PFSK-1 (cell line): ENCODE measurements around the gene TRPM3.

Source experiments
- FOXP2 ChIP-seq: optimal IDR thresholded peaks from 2 replicates; pipeline ENCODE3; 2011; ENCODE audit warnings: borderline replicate concordance, control low read depth, inconsistent platforms; ENCODE audit not compliant: insufficient read depth; ENCODE audit errors: extremely low read length, extremely low read depth
- POLR2AphosphoS5 ChIP-seq: IDR thresholded peaks from 2 replicates; pipeline ENCODE4 v1.6.1; 2012; ENCODE audit warnings: low read depth, mild to moderate bottlenecking, control low read depth, low read length, moderate library complexity
- SIN3A ChIP-seq: IDR thresholded peaks from 2 replicates; pipeline ENCODE4 v1.6.1; 2012; ENCODE audit warnings: mild to moderate bottlenecking, low read length, moderate library complexity, borderline replicate concordance; ENCODE audit not compliant: insufficient read depth
- TAF1 ChIP-seq: IDR thresholded peaks from 2 replicates; pipeline ENCODE4 v1.6.1; 2012; ENCODE audit warnings: low read length, control low read depth, borderline replicate concordance; ENCODE audit not compliant: insufficient read depth
- TF ChIP-seq, protein P1 (sequence below), 2 experiments: IDR thresholded peaks; 2 replicates each; pipeline versions ENCODE4 v1.6.1 to v1.8.0; 2011 to 2012; ENCODE audit warnings: low read depth in 2 of 2, low read length in 2 of 2, control low read depth in 1 of 2, inconsistent platforms in 1 of 2, mild to moderate bottlenecking in 1 of 2, moderate library complexity in 1 of 2; ENCODE audit not compliant: insufficient read depth in 1 of 2

The TRPM3 gene

DNA sequence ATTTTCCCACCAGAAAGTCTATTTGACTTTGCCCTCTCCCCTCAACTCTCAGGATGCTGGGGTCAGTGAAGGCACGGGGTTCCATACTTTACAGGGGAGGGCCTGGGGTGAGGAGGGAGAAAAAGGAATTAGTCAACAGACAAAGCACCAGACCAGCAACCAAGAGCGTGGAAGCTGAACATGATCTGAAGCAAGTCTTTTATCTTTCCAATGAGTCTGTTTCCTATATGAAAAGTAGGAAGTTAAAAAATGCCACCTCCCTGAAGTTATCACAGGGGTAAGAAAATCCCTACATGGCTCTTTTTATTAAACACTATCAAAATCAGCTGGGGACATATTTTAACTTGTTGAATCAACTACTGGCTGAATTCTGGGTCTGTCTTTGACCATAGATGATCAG, 337.0 kb downstream of the TRPM3 start:
- TF ChIP-seq POLR2AphosphoS5: no peak
- TF ChIP-seq, protein P1, sequence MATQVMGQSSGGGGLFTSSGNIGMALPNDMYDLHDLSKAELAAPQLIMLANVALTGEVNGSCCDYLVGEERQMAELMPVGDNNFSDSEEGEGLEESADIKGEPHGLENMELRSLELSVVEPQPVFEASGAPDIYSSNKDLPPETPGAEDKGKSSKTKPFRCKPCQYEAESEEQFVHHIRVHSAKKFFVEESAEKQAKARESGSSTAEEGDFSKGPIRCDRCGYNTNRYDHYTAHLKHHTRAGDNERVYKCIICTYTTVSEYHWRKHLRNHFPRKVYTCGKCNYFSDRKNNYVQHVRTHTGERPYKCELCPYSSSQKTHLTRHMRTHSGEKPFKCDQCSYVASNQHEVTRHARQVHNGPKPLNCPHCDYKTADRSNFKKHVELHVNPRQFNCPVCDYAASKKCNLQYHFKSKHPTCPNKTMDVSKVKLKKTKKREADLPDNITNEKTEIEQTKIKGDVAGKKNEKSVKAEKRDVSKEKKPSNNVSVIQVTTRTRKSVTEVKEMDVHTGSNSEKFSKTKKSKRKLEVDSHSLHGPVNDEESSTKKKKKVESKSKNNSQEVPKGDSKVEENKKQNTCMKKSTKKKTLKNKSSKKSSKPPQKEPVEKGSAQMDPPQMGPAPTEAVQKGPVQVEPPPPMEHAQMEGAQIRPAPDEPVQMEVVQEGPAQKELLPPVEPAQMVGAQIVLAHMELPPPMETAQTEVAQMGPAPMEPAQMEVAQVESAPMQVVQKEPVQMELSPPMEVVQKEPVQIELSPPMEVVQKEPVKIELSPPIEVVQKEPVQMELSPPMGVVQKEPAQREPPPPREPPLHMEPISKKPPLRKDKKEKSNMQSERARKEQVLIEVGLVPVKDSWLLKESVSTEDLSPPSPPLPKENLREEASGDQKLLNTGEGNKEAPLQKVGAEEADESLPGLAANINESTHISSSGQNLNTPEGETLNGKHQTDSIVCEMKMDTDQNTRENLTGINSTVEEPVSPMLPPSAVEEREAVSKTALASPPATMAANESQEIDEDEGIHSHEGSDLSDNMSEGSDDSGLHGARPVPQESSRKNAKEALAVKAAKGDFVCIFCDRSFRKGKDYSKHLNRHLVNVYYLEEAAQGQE (IDR thresholded peaks at IDR 0.05; ENCODE audit: insufficient read depth in 1 of 2, low read depth in 2 of 2, low read length in 2 of 2): no peak
- TF ChIP-seq TAF1: no peak
- TF ChIP-seq SIN3A: no peak

DNA sequence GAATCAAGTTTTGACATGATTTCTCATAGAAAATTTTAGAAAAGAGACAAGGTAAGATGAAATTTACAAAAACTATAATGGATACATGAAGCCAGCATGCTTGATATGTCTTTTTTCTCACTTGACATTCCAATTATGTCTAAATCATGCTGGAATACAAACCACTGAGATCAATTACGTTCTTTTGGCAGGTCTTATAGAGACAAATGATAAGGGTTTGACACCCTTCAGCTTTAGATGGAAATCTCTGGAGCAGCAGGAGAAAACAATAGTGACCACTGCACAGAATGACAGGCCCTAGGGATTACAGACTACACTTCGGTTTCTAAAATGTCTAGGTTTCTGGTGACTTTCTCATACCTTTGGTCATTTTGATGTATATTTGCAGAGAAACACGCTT, 342.9 kb downstream of the TRPM3 start:
- TF ChIP-seq SIN3A (no peak), FOXP2 (no peak), POLR2AphosphoS5 (no peak), TAF1 (no peak)
- TF ChIP-seq, protein P1 (IDR thresholded peaks at IDR 0.05; ENCODE audit: insufficient read depth in 1 of 2, low read depth in 2 of 2, low read length in 2 of 2): no peak

DNA sequence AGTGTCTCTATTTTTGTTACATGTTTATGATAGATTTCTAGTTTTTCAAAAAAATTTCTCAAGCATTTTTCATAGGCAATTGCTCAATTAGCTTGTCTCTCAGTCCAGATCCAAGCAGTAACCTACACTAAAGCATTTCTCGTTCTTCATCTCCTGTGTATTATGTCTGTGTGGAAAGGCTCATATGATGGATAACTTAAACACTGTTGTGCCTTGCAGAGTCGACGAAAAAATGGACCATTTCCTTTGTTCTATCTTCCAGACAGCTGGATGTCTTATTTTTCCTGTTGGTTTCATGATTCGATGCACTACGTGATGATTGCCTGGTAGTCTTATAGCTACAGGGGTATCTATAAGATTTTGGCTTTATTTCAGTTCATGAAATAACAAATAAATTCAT, 347.8 kb downstream of the TRPM3 start:
- TF ChIP-seq FOXP2: no peak
- no peak for TF ChIP-seq POLR2AphosphoS5
- TF ChIP-seq TAF1: no peak
- TF ChIP-seq, protein P1 (IDR thresholded peaks at IDR 0.05; ENCODE audit: insufficient read depth in 1 of 2, low read depth in 2 of 2, low read length in 2 of 2): no peak
- no peak for TF ChIP-seq SIN3A

DNA sequence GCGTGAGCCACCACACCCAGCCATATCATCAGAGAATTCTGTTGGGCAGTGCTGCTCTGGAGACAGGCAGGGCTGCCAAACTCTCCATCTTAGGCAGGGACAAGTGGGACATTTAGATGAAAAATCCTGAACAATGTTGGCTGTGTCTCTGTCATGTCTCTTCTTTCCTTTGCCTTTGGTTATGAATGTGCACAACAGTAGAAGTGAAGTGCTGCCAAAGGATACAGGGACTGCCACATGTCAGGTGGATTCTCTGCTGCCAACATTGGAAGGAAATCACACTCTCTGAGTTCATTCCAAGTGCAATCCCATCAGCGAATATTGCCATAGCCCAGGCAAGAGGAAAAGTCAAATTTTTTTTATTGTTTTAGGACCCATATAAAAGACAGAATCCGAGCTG, 348.8 kb downstream of the TRPM3 start:
- no peak for TF ChIP-seq TAF1
- TF ChIP-seq, protein P1 (IDR thresholded peaks at IDR 0.05; ENCODE audit: insufficient read depth in 1 of 2, low read depth in 2 of 2, low read length in 2 of 2): no peak
- no peak for TF ChIP-seq POLR2AphosphoS5
- no peak for TF ChIP-seq FOXP2
- no peak for TF ChIP-seq SIN3A

DNA sequence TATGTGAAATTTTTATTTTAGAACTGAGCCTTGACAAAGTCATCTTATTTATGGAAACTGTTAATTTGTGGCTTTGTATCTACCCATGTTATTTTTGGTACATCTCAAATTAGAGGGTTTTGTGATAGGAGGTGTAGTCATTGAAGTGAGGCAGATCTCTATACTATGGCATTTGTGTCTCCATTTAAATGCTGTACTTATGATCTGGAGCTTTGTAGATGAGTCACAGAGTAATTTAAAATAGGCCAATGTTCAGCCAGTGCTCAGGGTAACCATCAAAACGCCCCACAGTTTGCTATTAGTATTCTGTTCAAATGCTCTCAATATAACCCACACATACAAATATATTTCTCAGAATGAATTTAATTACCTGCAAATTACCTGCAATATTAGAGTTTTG, 355.5 kb downstream of the TRPM3 start:
- TF ChIP-seq POLR2AphosphoS5 (no peak), SIN3A (no peak), FOXP2 (no peak), TAF1 (no peak)
- TF ChIP-seq, protein P1 (IDR thresholded peaks at IDR 0.05; ENCODE audit: insufficient read depth in 1 of 2, low read depth in 2 of 2, low read length in 2 of 2): no peak
